Measurements from ENCODE around the gene TTBK1.
A peak's percentile ranks its signal among the peaks of the same experiment; 100 is the strongest.

Gene TTBK1

DNA sequence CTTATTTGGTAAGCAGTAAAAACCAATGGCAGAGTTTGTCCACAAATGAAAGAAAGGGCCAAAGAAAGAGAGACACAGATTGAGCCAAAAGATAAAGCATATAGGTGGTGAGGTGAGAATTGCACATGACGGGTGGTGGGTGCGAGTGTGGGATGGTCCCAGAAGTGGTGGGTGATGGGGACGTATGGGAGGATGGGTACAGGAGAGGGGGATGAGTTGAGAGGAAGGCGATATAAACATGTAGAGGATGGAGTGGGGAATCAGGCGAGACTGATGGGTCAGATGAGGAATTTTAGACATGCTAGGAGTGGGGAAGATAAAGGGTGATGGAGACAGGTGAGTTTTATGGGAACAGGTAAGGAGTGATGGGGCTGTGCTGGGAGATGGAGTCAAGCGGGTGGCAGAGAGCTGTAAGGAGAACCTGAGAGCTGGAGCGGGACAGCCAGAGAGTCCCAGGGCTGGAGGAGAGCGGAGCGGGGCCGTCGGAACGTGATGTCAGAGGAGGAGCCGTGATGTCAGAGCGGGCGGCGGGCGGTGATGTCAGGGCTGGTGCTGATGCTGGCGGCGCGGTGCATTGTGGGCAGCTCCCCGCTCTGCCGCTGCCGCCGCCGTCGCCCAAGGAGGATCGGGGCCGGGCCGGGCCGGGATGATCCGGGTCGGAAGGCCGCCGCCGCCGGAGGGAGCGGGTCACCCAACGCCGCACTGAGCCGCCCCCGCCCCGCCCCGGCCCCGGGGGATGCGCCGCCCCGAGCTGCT, at the start of gene TTBK1:
Gene TTBK1 (plus strand): TSS at position 574 of the 756 bp plus-strand sequence. CDS start 3,180 bp downstream, outside the sequence.
- peak; percentile 58 for DNase-seq

DNA sequence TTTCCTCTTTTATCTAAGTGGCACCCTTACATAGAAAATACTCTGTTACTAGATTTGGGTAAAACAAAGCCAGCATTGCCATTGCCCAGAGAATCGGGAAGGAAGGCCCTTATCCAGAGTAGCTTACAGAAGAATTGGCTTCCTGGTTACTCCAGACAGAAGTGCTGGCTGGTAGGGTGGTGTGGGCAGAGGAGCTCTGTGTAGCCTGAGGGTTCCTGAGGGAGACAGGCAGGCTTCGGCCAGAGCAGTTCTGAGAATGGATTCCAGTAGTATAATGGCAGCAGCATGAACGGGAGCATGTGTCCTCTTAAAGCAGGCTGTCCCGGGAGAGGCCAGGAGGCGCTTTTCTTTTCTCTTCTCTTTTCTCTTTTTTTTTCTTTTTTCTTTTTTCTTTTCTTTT, 49.4 kb upstream of the TTBK1 start:
- no peak for DNase-seq

DNA sequence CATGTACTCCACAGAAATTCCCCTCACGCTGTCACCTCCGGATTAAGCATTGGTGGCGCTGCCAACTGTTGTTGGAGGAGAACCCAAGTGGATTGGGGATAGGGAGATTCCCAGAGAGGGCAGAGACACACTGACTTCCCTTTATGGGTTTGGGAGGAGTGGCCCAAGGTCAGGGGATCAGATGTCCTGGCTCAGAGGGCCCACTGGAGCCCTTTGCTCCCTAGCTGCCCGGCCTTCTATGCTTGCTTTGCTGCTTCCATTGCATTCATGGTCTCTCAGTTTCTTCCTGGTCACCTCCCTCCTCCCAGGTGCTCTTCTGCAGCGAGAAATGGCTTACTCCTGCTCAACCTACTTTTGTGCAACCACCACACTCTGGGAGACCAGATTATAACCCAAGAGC, 46.9 kb upstream of the TTBK1 start:
- DNase-seq: no peak

DNA sequence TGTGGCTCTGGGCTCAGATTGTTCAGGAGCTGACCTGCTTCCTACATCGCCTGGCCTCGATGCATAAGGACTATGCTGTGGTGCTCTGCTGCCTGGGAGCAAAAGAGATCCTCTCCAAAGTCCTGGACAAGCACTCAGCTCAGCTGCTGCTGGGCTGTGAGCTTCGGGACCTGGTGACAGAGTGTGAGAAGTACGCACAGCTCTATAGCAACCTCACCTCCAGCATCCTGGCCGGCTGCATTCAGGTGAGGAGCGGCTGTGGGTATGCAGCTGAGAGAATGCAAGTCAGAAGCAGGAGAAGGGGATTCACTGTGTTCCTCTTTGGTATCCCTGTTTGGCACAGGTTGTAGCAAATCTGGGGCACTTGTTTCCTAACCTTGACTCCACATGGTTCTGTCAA, 43.4 kb upstream of the TTBK1 start:
- DNase-seq: no peak

DNA sequence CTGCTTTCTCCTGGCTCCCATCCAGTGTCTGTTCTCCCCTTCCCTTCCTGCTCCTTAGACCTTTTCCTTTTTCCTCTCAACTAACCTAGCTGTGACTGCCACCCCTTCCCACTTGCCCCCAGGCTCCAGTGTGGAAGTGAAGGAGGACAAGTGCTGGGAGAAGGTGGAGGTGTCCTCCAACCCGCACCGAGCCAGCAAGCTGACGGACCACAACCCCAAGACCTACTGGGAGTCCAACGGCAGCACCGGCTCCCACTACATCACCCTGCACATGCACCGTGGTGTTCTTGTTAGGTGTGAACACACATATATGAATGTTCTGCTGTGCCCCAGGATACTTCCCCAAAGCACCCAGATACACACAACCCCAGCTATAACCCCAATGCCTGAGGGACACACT, 42.7 kb upstream of the TTBK1 start:
- DNase-seq: no peak

DNA sequence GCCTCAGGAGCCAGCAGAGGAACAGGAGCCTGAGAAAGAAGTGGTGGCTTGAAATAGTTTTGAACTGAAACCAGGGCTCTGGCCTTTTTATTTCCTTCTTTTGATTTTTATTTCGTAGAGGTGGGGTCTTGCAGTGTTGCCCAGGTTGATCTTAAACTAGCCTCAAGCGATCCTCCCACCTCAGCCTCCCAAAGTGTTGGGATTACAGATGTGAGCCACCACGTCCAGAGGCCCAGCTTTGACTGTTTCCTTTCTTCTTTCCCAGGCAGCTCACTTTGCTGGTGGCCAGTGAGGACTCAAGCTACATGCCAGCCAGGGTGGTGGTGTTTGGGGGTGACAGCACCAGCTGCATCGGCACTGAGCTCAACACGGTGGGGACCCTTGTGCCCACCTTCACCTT, 40.8 kb upstream of the TTBK1 start:
- DNase-seq: no peak

DNA sequence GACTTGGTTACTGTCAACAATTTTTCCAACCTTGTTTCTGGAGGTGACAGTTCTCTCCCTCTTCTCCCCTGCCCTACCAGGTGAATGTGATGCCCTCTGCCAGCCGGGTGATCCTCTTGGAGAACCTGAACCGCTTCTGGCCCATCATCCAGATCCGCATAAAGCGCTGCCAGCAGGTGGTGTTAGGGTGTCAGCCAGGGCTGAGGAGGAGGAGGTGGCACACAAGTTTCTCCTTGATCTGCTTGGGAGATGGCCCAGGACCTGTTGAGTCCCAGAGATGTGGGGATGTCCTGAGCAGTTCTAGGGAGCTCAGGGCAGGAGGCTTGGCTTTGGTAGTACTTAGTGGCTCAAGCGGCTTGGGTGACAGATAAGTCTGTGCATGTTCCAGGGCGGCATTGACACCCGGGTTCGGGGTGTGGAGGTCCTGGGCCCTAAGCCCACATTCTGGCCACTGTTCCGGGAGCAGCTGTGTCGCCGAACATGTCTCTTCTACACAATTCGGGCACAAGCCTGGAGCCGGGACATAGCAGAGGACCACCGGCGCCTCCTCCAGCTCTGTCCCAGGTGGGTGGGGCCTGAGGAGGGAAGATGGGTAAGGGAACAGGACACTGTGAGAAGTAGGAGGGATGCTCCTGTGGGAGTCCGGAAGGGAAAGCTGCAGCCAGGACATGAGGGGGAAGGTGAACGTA, 40.1 kb upstream of the TTBK1 start:
- no peak for DNase-seq

DNA sequence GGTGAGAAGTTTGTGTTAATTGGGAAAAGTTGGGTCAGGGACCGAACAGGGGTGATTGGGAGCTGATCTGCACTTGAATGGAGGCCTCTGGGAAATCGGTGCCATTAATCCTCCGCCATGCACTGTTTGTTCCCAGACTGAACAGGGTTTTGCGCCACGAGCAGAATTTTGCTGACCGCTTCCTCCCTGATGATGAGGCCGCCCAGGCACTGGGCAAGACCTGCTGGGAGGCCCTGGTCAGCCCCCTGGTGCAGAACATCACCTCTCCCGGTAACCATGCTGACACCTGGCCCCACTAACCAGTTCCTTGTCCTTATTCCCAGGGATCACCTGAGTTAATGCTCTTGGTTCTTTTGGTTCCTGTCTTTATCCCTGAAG, 39.6 kb upstream of the TTBK1 start:
- no peak for DNase-seq

DNA sequence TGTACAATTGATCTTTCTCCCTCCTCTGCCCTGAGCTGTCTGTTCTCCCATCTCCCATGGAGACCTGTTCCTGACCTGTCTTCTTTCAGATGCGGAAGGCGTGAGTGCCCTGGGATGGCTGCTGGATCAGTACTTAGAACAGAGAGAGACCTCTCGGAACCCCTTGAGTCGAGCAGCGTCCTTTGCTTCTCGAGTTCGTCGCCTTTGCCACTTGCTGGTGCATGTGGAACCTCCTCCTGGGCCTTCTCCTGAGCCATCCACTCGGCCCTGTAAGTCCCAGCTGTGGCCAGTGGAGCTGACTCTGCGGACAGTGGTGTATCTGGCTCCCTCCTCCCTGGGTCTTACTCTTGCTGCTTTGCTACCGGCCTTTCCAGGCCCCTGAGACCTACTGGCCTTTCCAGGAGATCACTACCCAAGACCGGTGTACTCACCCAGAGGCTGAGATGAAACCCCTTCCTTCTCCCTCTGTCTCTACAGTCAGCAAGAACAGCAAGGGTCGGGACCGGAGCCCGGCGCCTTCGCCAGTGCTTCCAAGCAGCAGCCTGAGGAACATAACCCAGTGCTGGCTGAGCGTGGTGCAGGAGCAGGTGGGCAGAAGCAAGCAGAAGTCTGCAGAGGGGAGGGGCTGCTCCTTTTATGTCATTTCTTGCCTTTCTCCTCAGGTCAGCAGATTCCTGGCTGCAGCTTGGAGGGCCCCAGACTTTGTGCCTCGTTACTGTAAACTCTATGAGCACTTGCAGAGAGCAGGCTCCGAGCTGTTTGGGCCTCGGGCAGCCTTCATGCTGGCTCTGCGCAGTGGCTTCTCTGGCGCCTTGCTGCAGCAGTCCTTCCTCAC, 38.8 kb upstream of the TTBK1 start:
- no peak for DNase-seq

DNA sequence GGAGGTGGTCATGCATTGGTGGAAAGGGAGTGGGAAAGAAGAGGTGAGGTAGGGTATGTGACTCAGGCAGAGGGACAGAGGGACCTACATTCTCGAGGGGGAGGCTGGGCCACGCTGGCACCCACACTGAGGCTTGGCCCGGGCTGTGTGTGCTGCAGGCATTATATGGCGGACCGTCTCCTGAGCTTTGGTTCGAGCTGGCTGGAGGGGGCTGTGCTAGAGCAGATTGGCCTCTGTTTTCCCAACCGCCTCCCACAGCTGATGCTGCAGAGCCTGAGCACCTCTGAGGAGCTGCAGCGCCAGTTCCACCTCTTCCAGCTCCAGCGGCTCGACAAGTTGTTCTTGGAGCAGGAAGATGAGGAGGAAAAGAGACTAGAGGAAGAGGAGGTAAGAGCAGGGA, 37.4 kb upstream of the TTBK1 start:
- DNase-seq: no peak

DNA sequence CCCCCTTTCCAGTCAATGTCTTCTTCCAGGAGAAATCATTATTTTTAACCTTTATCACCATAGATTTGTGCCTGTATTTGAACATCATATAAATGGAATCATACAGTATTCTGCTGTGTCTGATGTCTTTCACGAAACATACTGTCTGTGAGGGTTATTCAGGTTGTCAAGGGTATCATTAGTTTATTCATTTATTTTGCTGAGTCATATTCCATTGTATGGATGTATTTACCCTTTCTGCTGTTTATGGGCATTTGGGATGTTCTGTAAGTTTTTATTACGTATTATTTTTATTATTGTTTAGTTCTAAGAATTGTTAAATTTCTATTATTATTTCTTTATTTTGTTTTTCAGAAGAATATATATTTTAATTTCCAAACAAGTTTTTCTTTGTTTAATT, 36.0 kb upstream of the TTBK1 start:
- no peak for DNase-seq

DNA sequence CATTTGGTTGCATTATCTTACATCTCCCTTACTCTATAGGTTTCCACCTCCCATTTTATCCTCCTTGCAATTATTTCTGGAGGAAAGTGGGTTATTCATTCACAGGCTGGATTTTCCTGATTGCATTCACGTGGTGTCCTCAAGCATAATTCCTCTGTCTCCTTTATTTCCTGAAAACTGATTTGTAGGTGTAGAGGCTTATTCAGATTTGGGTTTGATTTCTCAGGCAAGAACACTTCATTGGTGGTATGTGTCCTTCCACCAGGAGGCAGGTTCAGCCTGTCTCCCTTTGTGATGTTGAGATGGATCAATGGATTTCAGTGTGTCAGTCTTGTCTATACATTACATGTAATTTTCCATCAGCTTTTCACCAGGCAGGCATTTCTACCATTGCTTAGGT, 31.3 kb upstream of the TTBK1 start:
- DNase-seq: no peak

DNA sequence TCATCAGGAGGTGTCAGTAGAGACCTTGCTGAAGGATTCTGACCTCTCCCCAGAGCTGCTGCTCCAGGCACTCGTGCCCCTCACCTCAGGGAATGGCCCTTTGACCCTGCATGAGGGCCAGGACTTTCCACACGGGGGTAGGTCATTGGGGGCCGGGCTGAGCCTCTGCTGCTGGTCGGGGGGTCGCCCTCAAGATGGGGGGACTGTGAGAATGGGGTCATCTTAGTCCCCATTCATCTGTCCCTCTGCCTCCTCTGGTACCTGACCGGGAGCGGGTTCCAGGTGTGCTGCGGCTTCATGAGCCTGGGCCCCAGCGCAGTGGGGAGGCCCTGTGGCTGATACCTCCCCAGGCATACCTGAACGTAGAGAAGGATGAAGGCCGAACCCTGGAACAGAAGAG, 29.9 kb upstream of the TTBK1 start:
- no peak for DNase-seq

DNA sequence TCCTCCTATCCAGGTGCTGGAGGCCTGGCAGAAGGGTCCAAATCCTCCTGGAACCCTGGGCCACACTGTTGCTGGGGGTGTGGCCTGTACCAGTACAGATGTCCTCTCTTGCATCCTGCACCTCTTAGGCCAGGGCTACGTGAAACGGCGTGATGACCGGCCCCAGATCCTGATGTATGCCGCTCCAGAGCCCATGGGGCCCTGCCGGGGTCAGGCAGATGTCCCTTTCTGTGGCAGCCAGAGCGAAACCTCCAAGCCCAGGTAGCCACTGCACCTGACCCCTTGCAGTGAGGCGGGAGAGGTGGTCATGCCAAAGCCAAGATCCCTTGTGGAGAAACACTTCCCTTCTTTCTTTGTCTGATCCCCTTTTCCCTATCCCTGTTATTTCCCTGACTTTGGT, 28.2 kb upstream of the TTBK1 start:
- no peak for DNase-seq

DNA sequence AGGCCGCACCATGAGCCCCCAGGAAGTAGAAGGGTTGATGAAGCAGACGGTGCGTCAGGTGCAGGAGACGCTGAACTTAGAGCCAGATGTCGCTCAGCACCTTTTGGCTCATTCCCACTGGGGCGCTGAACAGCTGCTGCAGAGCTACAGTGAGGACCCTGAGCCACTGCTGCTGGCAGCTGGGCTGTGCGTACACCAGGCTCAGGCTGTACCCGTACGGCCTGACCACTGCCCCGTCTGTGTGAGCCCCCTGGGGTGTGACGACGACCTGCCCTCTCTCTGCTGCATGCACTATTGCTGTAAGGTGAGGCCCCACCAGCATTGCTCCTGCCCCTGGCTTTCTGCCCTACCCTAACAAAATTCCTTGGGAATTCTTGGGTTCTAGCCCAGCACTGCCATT, 27.1 kb upstream of the TTBK1 start:
- no peak for DNase-seq

DNA sequence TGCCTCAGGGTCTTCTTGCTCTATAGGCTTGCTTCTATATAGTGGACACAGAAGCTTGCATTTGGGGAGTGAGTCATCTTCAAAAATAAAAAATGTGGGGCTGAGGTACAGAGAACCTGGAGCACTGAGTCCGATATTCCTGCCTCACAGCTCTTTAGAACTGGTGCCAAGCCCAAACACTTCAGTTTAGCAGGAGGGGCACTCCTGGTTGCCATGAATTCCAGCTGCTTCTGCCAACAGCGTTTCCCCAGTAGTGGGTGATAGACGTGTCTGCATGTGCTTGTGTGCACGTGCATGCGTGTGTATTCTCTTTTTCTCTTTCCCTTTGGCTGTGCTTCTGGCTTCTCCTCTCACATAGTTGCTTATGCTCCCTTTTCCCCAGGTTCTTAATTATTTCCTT, 25.9 kb upstream of the TTBK1 start:
- DNase-seq: no peak

DNA sequence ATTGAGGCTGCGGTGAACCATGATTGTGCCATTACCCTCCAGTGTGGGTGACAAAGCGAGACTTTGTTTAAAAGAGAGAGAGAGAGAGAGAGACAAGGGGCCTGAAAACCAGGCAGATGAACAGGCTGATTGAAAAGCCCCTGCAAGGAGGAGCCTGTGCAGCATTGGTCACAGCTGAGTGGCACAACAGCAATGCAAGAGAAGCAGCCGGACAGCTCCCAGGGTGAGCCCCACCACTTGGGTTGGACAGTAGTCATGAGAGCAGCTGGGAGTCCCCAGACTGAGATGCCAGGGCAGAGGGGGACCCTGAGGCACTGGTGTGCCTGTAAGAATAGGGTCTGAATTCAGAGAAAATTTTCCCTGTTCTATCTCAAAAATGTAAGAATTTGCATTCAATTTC, 24.2 kb upstream of the TTBK1 start:
- DNase-seq: no peak

DNA sequence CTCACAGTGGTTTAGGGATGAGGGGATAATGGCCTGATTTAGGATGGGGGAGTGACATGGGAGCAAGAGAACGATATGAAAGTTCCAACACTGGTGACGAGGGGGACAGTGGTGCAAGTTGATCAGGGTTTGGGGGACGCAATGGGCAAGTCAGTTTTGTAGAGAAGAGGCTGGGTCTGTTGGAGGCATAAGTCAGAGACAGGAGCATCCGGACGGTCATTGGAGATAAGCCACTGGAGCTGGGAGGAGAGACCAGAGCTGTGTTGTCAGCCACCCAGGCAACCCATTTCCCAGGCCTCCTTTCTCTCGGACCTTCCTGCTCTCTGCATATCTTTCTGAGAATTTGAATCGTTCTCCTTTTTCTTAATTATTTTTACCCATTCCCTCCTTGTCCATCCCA, 23.5 kb upstream of the TTBK1 start:
- DNase-seq: no peak

DNA sequence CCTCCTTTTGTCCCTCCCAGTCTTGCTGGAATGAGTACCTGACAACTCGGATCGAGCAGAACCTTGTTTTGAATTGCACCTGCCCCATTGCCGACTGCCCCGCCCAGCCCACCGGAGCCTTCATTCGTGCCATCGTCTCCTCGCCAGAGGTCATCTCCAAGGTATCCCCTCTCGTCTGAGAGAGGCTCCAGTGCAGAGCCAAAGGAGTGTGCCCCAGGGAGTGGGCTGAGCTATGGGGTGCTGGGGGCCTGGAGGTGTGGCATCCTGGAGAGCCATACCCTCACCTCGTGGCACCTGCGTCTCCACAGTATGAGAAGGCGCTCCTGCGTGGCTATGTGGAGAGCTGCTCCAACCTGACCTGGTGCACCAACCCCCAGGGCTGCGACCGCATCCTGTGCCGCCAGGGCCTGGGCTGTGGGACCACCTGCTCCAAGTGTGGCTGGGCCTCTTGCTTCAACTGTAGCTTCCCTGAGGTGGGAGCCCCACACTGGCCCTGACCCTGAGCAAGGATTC, 22.8 kb upstream of the TTBK1 start:
- no peak for DNase-seq

DNA sequence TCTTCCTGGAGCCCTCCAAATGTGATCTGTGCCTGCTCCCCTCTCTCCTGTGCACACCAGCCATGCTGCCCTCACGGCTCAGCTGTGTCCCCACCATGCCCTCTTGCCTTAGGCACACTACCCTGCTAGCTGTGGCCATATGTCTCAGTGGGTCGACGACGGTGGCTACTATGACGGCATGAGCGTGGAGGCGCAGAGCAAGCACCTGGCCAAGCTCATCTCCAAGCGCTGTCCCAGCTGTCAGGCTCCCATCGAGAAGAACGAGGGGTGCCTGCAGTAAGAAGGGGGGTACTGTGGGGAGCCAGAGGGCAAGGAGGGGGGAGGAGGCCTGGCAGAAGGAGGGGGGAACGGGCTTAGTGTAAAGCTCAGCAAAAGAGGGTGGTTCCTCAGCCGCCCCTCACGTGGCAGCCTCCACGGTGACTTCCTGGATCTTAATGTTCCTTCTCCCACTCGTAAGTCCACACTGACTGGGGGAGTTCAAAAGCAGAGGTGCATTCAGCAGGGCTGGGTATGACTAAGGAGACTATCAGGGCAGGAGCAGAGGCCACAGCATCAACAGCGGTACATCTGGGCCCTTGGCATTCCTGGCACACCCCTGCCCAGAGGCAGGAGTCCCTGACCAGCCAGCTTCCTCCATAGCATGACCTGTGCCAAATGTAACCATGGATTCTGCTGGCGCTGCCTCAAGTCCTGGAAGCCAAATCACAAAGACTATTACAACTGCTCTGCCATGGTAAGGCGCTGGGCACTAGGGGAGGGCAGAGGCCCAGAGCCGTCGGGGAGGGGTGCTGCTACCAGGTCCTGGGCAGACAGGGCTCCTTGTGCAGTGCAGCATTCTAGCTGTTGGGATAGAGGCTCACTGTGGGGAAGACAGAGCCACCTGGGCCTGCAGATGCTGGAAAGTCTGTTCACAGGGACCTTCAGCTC, 22.0 kb upstream of the TTBK1 start:
- no peak for DNase-seq

DNA sequence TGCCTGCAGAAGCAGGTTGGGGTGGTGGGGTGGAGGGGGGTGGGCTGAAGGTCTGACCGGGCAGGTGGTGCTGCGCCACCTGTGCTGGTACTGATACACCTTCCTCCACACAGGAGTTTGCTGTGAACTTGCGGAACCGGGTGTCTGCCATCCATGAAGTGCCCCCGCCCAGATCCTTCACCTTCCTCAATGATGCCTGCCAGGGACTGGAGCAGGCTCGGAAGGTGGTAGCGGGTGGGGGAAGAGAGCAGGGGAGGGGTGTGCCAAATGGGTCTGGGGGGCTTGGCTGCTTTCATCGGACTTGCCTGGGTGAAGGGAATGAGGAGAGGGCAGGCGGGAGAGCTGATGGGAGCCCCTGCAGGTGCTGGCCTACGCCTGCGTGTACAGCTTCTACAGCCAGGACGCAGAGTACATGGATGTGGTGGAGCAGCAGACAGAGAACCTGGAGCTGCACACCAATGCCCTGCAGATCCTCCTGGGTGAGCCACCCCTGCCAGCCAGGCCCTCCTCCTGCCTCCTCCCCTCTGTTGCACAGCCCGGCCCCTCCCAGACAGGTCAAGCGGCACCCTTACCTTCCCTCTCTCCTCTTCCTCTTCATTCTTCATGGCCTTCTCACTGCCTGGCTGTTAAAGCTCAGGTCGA, 20.7 kb upstream of the TTBK1 start:
- DNase-seq: no peak

DNA sequence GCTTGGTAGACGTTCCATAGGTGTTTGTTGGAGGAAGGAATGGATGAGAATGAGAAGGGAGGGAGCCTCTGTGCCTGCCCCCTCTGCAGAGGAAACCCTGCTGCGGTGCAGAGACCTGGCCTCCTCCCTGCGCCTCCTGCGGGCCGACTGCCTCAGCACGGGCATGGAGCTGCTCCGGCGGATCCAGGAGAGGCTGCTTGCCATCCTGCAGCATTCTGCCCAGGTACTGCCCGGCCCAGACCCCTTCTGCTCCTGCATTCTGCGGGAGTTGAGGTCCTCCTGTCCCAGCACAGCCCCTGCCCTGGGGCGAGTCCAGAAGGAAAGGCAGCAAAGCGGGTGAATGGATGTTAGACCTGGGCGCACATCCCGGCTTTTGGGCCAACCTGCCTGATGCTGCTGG, 20.1 kb upstream of the TTBK1 start:
- no peak for DNase-seq

All from activated CD4-positive, alpha-beta T cell treated with anti-CD3 and anti-CD28 coated beads for 48 hours (primary cell).